ENCODE data around the gene OSGIN1.

DNA sequence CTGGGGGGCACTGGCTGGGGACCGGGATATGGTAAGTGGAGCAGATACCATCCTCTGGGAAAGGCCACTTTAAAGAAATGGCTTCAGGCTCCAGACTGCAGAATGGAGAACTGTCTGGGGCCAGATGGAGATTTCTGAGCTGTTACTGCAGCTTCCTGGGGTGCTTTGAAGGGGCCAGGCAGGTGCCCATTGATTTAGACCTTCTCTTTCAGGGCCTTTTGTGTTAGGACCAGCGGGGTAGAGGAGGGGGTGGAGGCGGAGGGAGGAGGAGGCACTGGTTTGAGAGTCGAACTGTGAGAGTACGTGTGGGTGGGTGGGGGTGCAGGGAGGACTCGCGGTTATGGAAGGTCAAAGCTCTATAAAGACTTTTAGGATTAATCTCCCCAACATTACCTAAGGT is 26.4 kb downstream of the OSGIN1 start:
- TF ChIP-seq, protein P1, sequence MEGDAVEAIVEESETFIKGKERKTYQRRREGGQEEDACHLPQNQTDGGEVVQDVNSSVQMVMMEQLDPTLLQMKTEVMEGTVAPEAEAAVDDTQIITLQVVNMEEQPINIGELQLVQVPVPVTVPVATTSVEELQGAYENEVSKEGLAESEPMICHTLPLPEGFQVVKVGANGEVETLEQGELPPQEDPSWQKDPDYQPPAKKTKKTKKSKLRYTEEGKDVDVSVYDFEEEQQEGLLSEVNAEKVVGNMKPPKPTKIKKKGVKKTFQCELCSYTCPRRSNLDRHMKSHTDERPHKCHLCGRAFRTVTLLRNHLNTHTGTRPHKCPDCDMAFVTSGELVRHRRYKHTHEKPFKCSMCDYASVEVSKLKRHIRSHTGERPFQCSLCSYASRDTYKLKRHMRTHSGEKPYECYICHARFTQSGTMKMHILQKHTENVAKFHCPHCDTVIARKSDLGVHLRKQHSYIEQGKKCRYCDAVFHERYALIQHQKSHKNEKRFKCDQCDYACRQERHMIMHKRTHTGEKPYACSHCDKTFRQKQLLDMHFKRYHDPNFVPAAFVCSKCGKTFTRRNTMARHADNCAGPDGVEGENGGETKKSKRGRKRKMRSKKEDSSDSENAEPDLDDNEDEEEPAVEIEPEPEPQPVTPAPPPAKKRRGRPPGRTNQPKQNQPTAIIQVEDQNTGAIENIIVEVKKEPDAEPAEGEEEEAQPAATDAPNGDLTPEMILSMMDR (IDR thresholded peaks at IDR 0.05), result no peak
- TF ChIP-seq EZH2 (IDR thresholded peaks at IDR 0.05; ENCODE audit: borderline replicate concordance, insufficient read depth, low read depth, low read length, poor library complexity, severe bottlenecking), result no peak

All from B cell (primary cell).